ENCODE measurements around the gene PRSS57. TPM values are rescaled to one million over a fixed set of nuclear protein-coding genes. Genes with fewer than 3 reads are reported as not detected.

Gene PRSS57
- total RNA-seq, 2 donors from 2014 or later: not detected

GRCh38 chr19:711254-711653, 16.0 kb upstream of the PRSS57 start:
- peaks cover 0 to 14% of the 10 kb centered on the region in 2 donors for H3K4me1 ChIP-seq (ENCODE audit: control insufficient read depth in 1 of 2, low read depth in 2 of 2)
- TF ChIP-seq CTCF (IDR thresholded peaks at IDR 0.05): no peak
- H3K4me3 ChIP-seq: no peak overlapping the region
- no peaks in the 10 kb centered on the region for H3K9me3 ChIP-seq
- H3K36me3 ChIP-seq: no peaks in the 10 kb centered on the region
- H3K27me3 ChIP-seq (replicated peaks; ENCODE audit: insufficient read depth): no peaks in the 10 kb centered on the region
- ATAC-seq (ENCODE audit: insufficient number of reproducible peaks, low FRiP score, low read depth) (no peak), DNase-seq (ENCODE audit: low spot score) (no peak)
- no peak overlapping the region for H3K27ac ChIP-seq

GRCh38 chr19:710767-711166, 15.5 kb upstream of the PRSS57 start:
- H3K4me1 ChIP-seq (ENCODE audit: control insufficient read depth in 1 of 2, low read depth in 2 of 2): peaks cover 0 to 14% of the 10 kb centered on the region in 2 donors
- H3K27ac ChIP-seq: no peak overlapping the region
- no peaks in the 10 kb centered on the region for H3K27me3 ChIP-seq (replicated peaks; ENCODE audit: insufficient read depth)
- ATAC-seq (ENCODE audit: insufficient number of reproducible peaks, low FRiP score, low read depth): no peak
- DNase-seq (ENCODE audit: low spot score): no peak
- H3K4me3 ChIP-seq: no peak overlapping the region
- TF ChIP-seq CTCF (IDR thresholded peaks at IDR 0.05): no peak
- H3K36me3 ChIP-seq: no peaks in the 10 kb centered on the region
- H3K9me3 ChIP-seq: no peaks in the 10 kb centered on the region

- Histone ChIP-seq H3K27ac (no peak overlapping the region), H3K27me3 (replicated peaks; ENCODE audit: insufficient read depth) (no peaks in the 10 kb centered on the region), H3K36me3 (no peaks in the 10 kb centered on the region), H3K4me3 (peak overlapping the region; percentile 56), H3K4me1 (ENCODE audit: control insufficient read depth in 1 of 2, low read depth in 2 of 2) (peaks cover 0 to 14% of the 10 kb centered on the region in 2 donors), H3K9me3 (no peaks in the 10 kb centered on the region)
- DNase-seq (ENCODE audit: low spot score): no peak
- no peak for ATAC-seq (ENCODE audit: insufficient number of reproducible peaks, low FRiP score, low read depth)
- TF ChIP-seq CTCF (IDR thresholded peaks at IDR 0.05): no peak
These were observed 14.8 kb upstream of the PRSS57 start for GRCh38 chr19:709965-710571.

GRCh38 chr19:709196-709964, 14.1 kb upstream of the PRSS57 start:
- Histone ChIP-seq H3K9me3 (no peaks in the 10 kb centered on the region), H3K36me3 (no peaks in the 10 kb centered on the region), H3K4me1 (ENCODE audit: control insufficient read depth in 1 of 2, low read depth in 2 of 2) (peaks cover 0 to 14% of the 10 kb centered on the region in 2 donors), H3K4me3 (peak overlapping the region; percentile 56), H3K27ac (peak overlapping the region in 1 of 2 donors; percentile 8), H3K27me3 (replicated peaks; ENCODE audit: insufficient read depth) (no peaks in the 10 kb centered on the region)
- TF ChIP-seq CTCF (IDR thresholded peaks at IDR 0.05): no peak
- ATAC-seq (ENCODE audit: insufficient number of reproducible peaks, low FRiP score, low read depth) (no peak), DNase-seq (ENCODE audit: low spot score) (no peak)

Data from thoracic aorta (tissue), 2 donors.